Bronchial epithelial cell (primary cell): ENCODE measurements around the gene KRT23. TPM values are rescaled to one million over a fixed set of nuclear protein-coding genes. Genes with fewer than 3 reads are reported as not detected.

Experiments
- DNase-seq: peaks from one replicate; pipeline ENCODE4 v3.0.0-alpha.2; 2010; ENCODE audit warnings: low read depth
- FAIRE-seq: peaks from 2 replicates; lab custom pipeline; 2011; peaks lifted over from hg19 to GRCh38; lab: Jason Lieb, UNC
- H3K27me3 ChIP-seq: 2 replicates; pipeline ENCODE4 v1.5.1; 2011; ENCODE audit warnings: low read length; ENCODE audit not compliant: control insufficient read depth, insufficient read depth
- H3K36me3 ChIP-seq: 2 replicates; pipeline ENCODE4 v1.5.1; 2011; ENCODE audit warnings: low read length; ENCODE audit not compliant: control insufficient read depth, insufficient read depth
- H3K4me3 ChIP-seq: 2 replicates; pipeline ENCODE4 v1.5.1; 2011; ENCODE audit warnings: mild to moderate bottlenecking, low read depth, low read length, control low read depth
- total RNA-seq: library from RNA; depleted of rRNA; stranded (reverse); fragments of >200 nt; gene quantifications from 2 replicates; pipeline ENCODE4 v1.2.1, GENCODE V29; 2014
- TF ChIP-seq, protein P1 (sequence below): IDR thresholded peaks from 2 replicates; pipeline ENCODE4 v1.5.1; 2011; ENCODE audit warnings: mild to moderate bottlenecking, moderate library complexity, low read length, control low read depth, inconsistent platforms; ENCODE audit not compliant: insufficient read depth, severe bottlenecking

KRT23 gene
- total RNA-seq, 1 donor from 2014 or later = 12.9 TPM

DNA sequence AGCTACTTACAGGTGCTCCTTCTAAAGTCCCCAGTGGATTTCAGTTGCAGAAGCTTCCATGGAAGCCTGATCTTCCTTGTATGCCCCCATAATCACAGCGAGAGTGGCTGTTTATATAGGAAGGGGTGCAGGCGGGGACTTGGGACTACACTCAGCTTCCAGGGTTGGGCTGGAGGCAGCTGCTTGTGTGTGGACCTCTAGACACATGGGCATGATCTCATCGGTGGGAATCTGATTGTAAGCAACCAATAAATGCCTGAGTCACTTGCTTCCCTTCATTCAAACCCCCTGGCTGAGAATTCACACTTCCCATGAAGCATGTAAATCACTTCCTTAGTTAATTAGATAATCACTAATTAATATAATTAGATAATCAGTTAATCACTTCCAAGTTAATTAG, 51.4 kb downstream of the KRT23 start:
- TF ChIP-seq, protein P1, sequence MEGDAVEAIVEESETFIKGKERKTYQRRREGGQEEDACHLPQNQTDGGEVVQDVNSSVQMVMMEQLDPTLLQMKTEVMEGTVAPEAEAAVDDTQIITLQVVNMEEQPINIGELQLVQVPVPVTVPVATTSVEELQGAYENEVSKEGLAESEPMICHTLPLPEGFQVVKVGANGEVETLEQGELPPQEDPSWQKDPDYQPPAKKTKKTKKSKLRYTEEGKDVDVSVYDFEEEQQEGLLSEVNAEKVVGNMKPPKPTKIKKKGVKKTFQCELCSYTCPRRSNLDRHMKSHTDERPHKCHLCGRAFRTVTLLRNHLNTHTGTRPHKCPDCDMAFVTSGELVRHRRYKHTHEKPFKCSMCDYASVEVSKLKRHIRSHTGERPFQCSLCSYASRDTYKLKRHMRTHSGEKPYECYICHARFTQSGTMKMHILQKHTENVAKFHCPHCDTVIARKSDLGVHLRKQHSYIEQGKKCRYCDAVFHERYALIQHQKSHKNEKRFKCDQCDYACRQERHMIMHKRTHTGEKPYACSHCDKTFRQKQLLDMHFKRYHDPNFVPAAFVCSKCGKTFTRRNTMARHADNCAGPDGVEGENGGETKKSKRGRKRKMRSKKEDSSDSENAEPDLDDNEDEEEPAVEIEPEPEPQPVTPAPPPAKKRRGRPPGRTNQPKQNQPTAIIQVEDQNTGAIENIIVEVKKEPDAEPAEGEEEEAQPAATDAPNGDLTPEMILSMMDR = no peak

GRCh38 chr17:40884708-40885512, 52.5 kb downstream of the KRT23 start, which contains the start of gene KRT20:
Gene KRT20, minus strand, starts transcription at chr17:40885242. Its CDS starts 57 bp downstream, at chr17:40885185.
- H3K27me3 ChIP-seq = no peaks in the 10 kb centered on the region
- DNase-seq (no peak), FAIRE-seq (no peak)
- no peaks in the 10 kb centered on the region for H3K36me3 ChIP-seq
- H3K4me3 ChIP-seq = no peak within 1 kb of the TSS
- TF ChIP-seq, protein P1 = no peak

More for the DNA sequence above, 51.4 kb downstream of the KRT23 start:
- Histone ChIP-seq H3K27me3 (no peaks in the 10 kb centered on the region), H3K4me3 (no peak overlapping the region), H3K36me3 (no peaks in the 10 kb centered on the region)
- no peak for FAIRE-seq
- no peak for DNase-seq

DNA sequence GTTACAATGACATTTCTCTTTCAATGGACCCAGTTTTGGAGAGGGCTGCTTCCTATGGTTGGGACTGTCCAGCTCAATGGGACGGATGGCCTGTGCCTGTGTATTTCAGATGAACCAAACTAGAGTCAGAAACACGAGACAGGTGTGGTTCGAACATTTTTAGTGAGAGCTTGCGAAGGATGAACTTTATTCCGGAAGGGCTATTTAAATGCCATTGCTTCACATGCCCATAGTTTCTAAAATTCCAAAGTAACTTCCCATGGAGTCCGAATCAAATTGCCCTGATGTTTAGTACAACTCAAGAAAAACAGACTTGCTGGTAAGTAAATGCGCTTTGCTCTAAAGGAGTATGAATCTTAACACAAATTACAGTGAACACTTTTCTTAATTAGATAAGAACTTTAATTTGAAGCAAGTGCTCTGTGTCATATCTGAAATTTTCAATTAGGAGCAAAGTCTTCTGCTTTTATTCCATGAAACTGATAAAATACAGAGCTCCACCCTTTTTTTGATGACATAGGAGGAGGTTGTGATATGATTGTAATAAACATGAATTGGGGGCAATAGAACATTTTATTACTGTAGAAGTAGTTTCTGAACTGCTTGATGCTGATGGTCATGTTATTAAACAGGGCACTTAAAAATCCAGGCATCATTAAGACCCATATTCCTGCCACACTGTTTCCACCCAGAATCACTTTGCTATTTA, 53.7 kb downstream of the KRT23 start:
- no peaks in the 10 kb centered on the region for H3K27me3 ChIP-seq
- TF ChIP-seq, protein P1 = no peak
- no peaks in the 10 kb centered on the region for H3K36me3 ChIP-seq
- DNase-seq = no peak
- no peak overlapping the region for H3K4me3 ChIP-seq
- FAIRE-seq = no peak

DNA sequence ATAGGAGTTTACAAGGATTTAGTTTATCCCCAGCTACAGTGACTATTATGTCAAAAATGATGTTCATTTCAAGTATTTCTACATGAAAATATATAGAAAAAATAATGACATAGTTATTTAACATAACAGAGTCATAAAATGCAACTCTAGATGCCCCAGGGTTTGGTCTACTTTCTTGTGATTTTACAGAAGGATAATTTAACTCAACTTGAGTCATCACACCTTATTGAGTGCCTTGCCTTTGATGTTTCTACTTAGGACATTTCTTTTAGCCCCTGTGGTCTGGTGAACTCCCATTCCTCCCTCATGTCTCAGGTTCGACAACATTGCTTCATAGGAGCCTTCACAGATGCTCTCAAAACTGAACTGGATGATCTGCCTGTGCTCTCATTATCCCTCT, 54.4 kb downstream of the KRT23 start:
- no peak for FAIRE-seq

GRCh38 chr17:40879026-40879425, 58.4 kb downstream of the KRT23 start:
- no peak for DNase-seq
- TF ChIP-seq, protein P1 = no peak
- Histone ChIP-seq H3K27me3 (no peaks in the 10 kb centered on the region), H3K36me3 (no peaks in the 10 kb centered on the region), H3K4me3 (no peak overlapping the region)
- FAIRE-seq = no peak

More for the DNA sequence above, 54.4 kb downstream of the KRT23 start:
- Histone ChIP-seq H3K36me3 (no peaks in the 10 kb centered on the region), H3K27me3 (no peaks in the 10 kb centered on the region), H3K4me3 (no peak overlapping the region)
- no peak for DNase-seq
- TF ChIP-seq, protein P1 = no peak
